T-helper 9 cell (primary cell): Measurements from ENCODE around the gene ADGRG1.

Experiments
- DNase-seq: peaks from one replicate; pipeline ENCODE4 v3.0.0-alpha.2; 2020

Gene ADGRG1

GRCh38 chr16:57687363-57687929, 59.0 kb downstream of the ADGRG1 start:
- DNase-seq = no peak

- no peak for DNase-seq
Observed at GRCh38 chr16:57688487-57688986, 60.1 kb downstream of the ADGRG1 start.

GRCh38 chr16:57688987-57689761, 60.7 kb downstream of the ADGRG1 start:
- DNase-seq = no peak

- DNase-seq = no peak
Observed at GRCh38 chr16:57689762-57690558, 61.5 kb downstream of the ADGRG1 start.

GRCh38 chr16:57690782-57691471, 62.5 kb downstream of the ADGRG1 start:
- no peak for DNase-seq

GRCh38 chr16:57692636-57693035, 64.2 kb downstream of the ADGRG1 start:
- DNase-seq = no peak

GRCh38 chr16:57693550-57693949, 65.1 kb downstream of the ADGRG1 start:
- DNase-seq = no peak

- no peak for DNase-seq
Observed at GRCh38 chr16:57694231-57694724, 65.8 kb downstream of the ADGRG1 start.

- DNase-seq = no peak
Observed at GRCh38 chr16:57694725-57695679, 66.6 kb downstream of the ADGRG1 start, which contains the start of gene DRC7. Gene DRC7 (plus strand): TSS chr16:57694806. CDS start chr16:57697950, 3,144 bp downstream.

GRCh38 chr16:57695680-57696069, 67.2 kb downstream of the ADGRG1 start:
- no peak for DNase-seq

- no peak for DNase-seq
Observed at GRCh38 chr16:57696240-57696639, 67.8 kb downstream of the ADGRG1 start.

GRCh38 chr16:57697896-57698537, 69.6 kb downstream of the ADGRG1 start:
- no peak for DNase-seq

- DNase-seq = no peak
Observed at GRCh38 chr16:57698812-57699405, 70.5 kb downstream of the ADGRG1 start.

GRCh38 chr16:57699481-57699880, 71.1 kb downstream of the ADGRG1 start:
- no peak for DNase-seq

- DNase-seq = no peak
Observed at GRCh38 chr16:57699899-57700298, 71.5 kb downstream of the ADGRG1 start.

GRCh38 chr16:57700781-57701551, 72.5 kb downstream of the ADGRG1 start:
- DNase-seq = no peak

GRCh38 chr16:57701759-57702371, 73.4 kb downstream of the ADGRG1 start:
- no peak for DNase-seq

- DNase-seq = no peak
Observed at GRCh38 chr16:57703416-57704010, 75.1 kb downstream of the ADGRG1 start.
